GM23338 (cell line): Measurements from ENCODE around the gene RAPGEF5. TPM values are rescaled to one million over a fixed set of nuclear protein-coding genes. Genes with fewer than 3 reads are reported as not detected.

Experiments used
- ATAC-seq: fragments of 200-7000 bp; cut with Tn5 transposase; 3 replicates; pipeline ENCODE4 v1.9.1; 2020
- DNase-seq: peaks from one replicate; pipeline ENCODE4 v3.0.0-alpha.2; 2015; ENCODE audit warnings: low spot score
- H2AFZ ChIP-seq: fragments of 200-600 bp; sonication (generic); 2 replicates; pipeline ENCODE4 v1.8.0; 2016; ENCODE audit warnings: antibody characterized with exemption, mild to moderate bottlenecking, moderate library complexity
- H3F3A ChIP-seq: fragments of 200-600 bp; sonication (generic); replicated peaks from 2 replicates; pipeline ENCODE4 v1.8.0; 2017; ENCODE audit warnings: antibody characterized with exemption, mixed run types, low read depth
- H3K27ac ChIP-seq: fragments of 200-600 bp; sonication (generic); 2 replicates; pipeline ENCODE4 v1.6.1; 2016; ENCODE audit warnings: low read depth
- H3K27me3 ChIP-seq: fragments of 200-600 bp; sonication (generic); 2 replicates; pipeline ENCODE4 v1.8.0; 2016; ENCODE audit warnings: mild to moderate bottlenecking, mixed run types, moderate library complexity; ENCODE audit not compliant: insufficient read depth
- H3K36me3 ChIP-seq: fragments of 200-600 bp; sonication (generic); 2 replicates; pipeline ENCODE4 v1.8.0; 2016; ENCODE audit warnings: mild to moderate bottlenecking; ENCODE audit not compliant: insufficient read depth
- H3K4me1 ChIP-seq: fragments of 200-600 bp; sonication (generic); 2 replicates; pipeline ENCODE4 v1.8.0; 2016; ENCODE audit warnings: mild to moderate bottlenecking, moderate library complexity; ENCODE audit not compliant: insufficient read depth
- H3K4me2 ChIP-seq: fragments of 200-600 bp; sonication (generic); 2 replicates; pipeline ENCODE4 v1.7.1; 2017; ENCODE audit warnings: mixed run types
- H3K4me3 ChIP-seq: fragments of 200-600 bp; sonication (generic); 2 replicates; pipeline ENCODE4 v1.6.1; 2016; ENCODE audit warnings: mixed run types
- H3K79me2 ChIP-seq: fragments of 200-600 bp; sonication (generic); replicated peaks from 2 replicates; pipeline ENCODE4 v1.8.0; 2017; ENCODE audit warnings: mild to moderate bottlenecking; ENCODE audit not compliant: insufficient read depth
- H3K9me2 ChIP-seq: fragments of 200-600 bp; sonication (generic); 2 replicates; pipeline ENCODE4 v1.8.0; 2017; ENCODE audit not compliant: insufficient read depth
- H4K20me1 ChIP-seq: fragments of 200-600 bp; sonication (generic); replicated peaks from 2 replicates; pipeline ENCODE4 v1.8.0; 2017; ENCODE audit warnings: mild to moderate bottlenecking; ENCODE audit not compliant: insufficient read depth
- H3K27ac Mint-ChIP-seq: 2 replicates; pipeline ENCODE4 v1.8.0; 2020; ENCODE audit warnings: inconsistent platforms, mild to moderate bottlenecking, moderate library complexity, mixed read lengths
- H3K27me3 Mint-ChIP-seq: 3 replicates; pipeline ENCODE4 v1.8.0; 2022; ENCODE audit warnings: low read depth, mild to moderate bottlenecking, moderate library complexity, mixed read lengths, inconsistent platforms; ENCODE audit not compliant: insufficient read depth, poor library complexity
- H3K36me3 Mint-ChIP-seq: 3 replicates; pipeline ENCODE4 v1.8.0; 2021; ENCODE audit warnings: low read depth, mild to moderate bottlenecking, inconsistent platforms, moderate library complexity, mixed read lengths
- H3K4me1 Mint-ChIP-seq: 3 replicates; pipeline ENCODE4 v1.8.0; 2020; ENCODE audit warnings: mild to moderate bottlenecking, inconsistent platforms, mixed read lengths
- H3K4me3 Mint-ChIP-seq: 3 replicates; pipeline ENCODE4 v1.8.0; 2021; ENCODE audit warnings: moderate library complexity, mild to moderate bottlenecking, inconsistent platforms, mixed read lengths
- H3K9me3 Mint-ChIP-seq: 3 replicates; pipeline ENCODE4 v1.8.0; 2020; ENCODE audit warnings: moderate library complexity, mild to moderate bottlenecking, inconsistent platforms, mixed read lengths
- CREB1 ChIP-seq: fragments of 250-450 bp; sonication (Bioruptor Pico); IDR thresholded peaks from 2 replicates; pipeline ENCODE4 v1.5.0; 2020; ENCODE audit warnings: low read depth, mild to moderate bottlenecking, moderate library complexity
- CTCF ChIP-seq, 2 experiments: fragments of 200-600 bp in 1 of 2; sonication (generic) in 1 of 2; conservative IDR thresholded peaks; 2 replicates each; pipeline versions ENCODE4 v1.5.1 to v1.6.1; 2016 to 2017; ENCODE audit warnings: antibody characterized with exemption in 2 of 2, low read depth in 2 of 2, mild to moderate bottlenecking in 2 of 2, moderate library complexity in 1 of 2
- ETS1 ChIP-seq: IDR thresholded peaks from 2 replicates; pipeline ENCODE4 v1.6.1; 2016; ENCODE audit warnings: antibody characterized with exemption
- EZH2 ChIP-seq: fragments of 200-600 bp; sonication (generic); IDR thresholded peaks from one replicate; pipeline ENCODE4 v1.8.0; 2017; ENCODE audit warnings: antibody characterized with exemption, mild to moderate bottlenecking, low read depth; ENCODE audit not compliant: unreplicated experiment
- EZH2phosphoT487 ChIP-seq: fragments of 200-600 bp; sonication (generic); IDR thresholded peaks from one replicate; pipeline ENCODE4 v1.8.1; 2018; ENCODE audit warnings: antibody characterized with exemption; ENCODE audit not compliant: unreplicated experiment
- JUNB ChIP-seq: IDR thresholded peaks from one replicate; pipeline ENCODE4 v1.6.1; 2016; ENCODE audit warnings: antibody characterized with exemption; ENCODE audit not compliant: unreplicated experiment
- NANOG ChIP-seq: IDR thresholded peaks from 2 replicates; pipeline ENCODE4 v1.6.1; 2016; ENCODE audit warnings: antibody characterized with exemption, borderline replicate concordance
- POLR2AphosphoS5 ChIP-seq: IDR thresholded peaks from 2 replicates; pipeline ENCODE4 v1.6.1; 2016; ENCODE audit warnings: antibody characterized with exemption, low read depth
- REST ChIP-seq: IDR thresholded peaks from one replicate; pipeline ENCODE4 v1.6.1; 2018; ENCODE audit warnings: antibody characterized with exemption; ENCODE audit not compliant: unreplicated experiment
- STAT1 ChIP-seq: IDR thresholded peaks from one replicate; pipeline ENCODE4 v1.6.1; 2016; ENCODE audit warnings: antibody characterized with exemption; ENCODE audit not compliant: unreplicated experiment
- ZNF114 ChIP-seq: fragments of 250-450 bp; sonication (Bioruptor Pico); IDR thresholded peaks from 2 replicates; pipeline ENCODE4 v1.5.0; 2020; ENCODE audit warnings: mild to moderate bottlenecking, moderate library complexity
- ZNF331 ChIP-seq: fragments of 250-450 bp; sonication (Bioruptor Pico); IDR thresholded peaks from 2 replicates; pipeline ENCODE4 v1.5.0; 2020; ENCODE audit warnings: low read depth, mild to moderate bottlenecking, moderate library complexity
- polyA plus RNA-seq: library from polyadenylated mRNA; unstranded; fragments of >200 nt; fragmentation: Nextera tagmentation; extraction: Ambion mirVana; gene quantifications from 2 replicates; pipeline ENCODE4 v1.2.1, GENCODE V29; 2016
- total RNA-seq: library from RNA; depleted of rRNA; stranded (reverse); fragments of >200 nt; shearing (Covaris generic); gene quantifications from 2 replicates; pipeline ENCODE4 v1.2.3, GENCODE V29; 2014

Gene RAPGEF5
- total and polyA plus RNA-seq, 2 experiments from 2014 or later = 6.3 to 13.1 TPM

GRCh38 chr7:22386865-22387264 is 29.9 kb upstream of the RAPGEF5 start:
- no peak for TF ChIP-seq POLR2AphosphoS5
- TF ChIP-seq JUNB = no peak
- TF ChIP-seq ZNF331 = no peak
- no peak for TF ChIP-seq ETS1
- TF ChIP-seq STAT1 = no peak
- no peak for TF ChIP-seq REST
- no peak for TF ChIP-seq ZNF114 (CRISPR knock-in tag)
- TF ChIP-seq NANOG = no peak
- no peak for TF ChIP-seq EZH2
- TF ChIP-seq EZH2phosphoT487 = no peak
- no peak for TF ChIP-seq CREB1
- DNase-seq = no peak

GRCh38 chr7:22386206-22386858 is 29.4 kb upstream of the RAPGEF5 start:
- Histone ChIP-seq H2AFZ (no peak overlapping the region), H3F3A (no peaks in the 10 kb centered on the region), H3K4me2 (no peak overlapping the region), H3K4me1 (peaks cover 9% of the 10 kb centered on the region; the same call in 1 of the 2 replicates), H3K9me2 (0 out of 2 replicates have a peak, but pooled peaks cover 8% of the 10 kb centered on the region), H3K27ac (no peak overlapping the region), H3K27me3 (no peaks in the 10 kb centered on the region), H3K79me2 (no peaks in the 10 kb centered on the region), H3K36me3 (no peaks in the 10 kb centered on the region), H3K4me3 (no peak overlapping the region), H4K20me1 (no peaks in the 10 kb centered on the region)
- DNase-seq = no peak
- Mint-ChIP-seq H3K27me3 (peaks cover 2% of the 10 kb centered on the region), H3K9me3 (no peaks in the 10 kb centered on the region), H3K4me3 (no peak overlapping the region), H3K27ac (no peak overlapping the region), H3K4me1 (peaks cover 17% of the 10 kb centered on the region), H3K36me3 (no peaks in the 10 kb centered on the region)
- ATAC-seq = no peak
- TF ChIP-seq CREB1 (no peak), CTCF (conservative IDR thresholded peaks at IDR 0.05; ENCODE audit: low read depth in 2 of 2) (no peak), EZH2phosphoT487 (no peak), POLR2AphosphoS5 (no peak), JUNB (no peak), REST (no peak), ETS1 (no peak)

More at GRCh38 chr7:22386865-22387264, 29.9 kb upstream of the RAPGEF5 start:
- no peak for ATAC-seq
- no peaks in the 10 kb centered on the region for H3F3A ChIP-seq
- no peak overlapping the region for H2AFZ ChIP-seq
- no peaks in the 10 kb centered on the region for H3K27me3 ChIP-seq
- Mint-ChIP-seq H3K36me3 (no peaks in the 10 kb centered on the region), H3K27me3 (peaks cover 2% of the 10 kb centered on the region), H3K27ac (no peak overlapping the region), H3K9me3 (no peaks in the 10 kb centered on the region), H3K4me3 (no peak overlapping the region), H3K4me1 (peaks cover 15% of the 10 kb centered on the region)
- peaks cover 9% of the 10 kb centered on the region; the same call in 1 of the 2 replicates for H3K4me1 ChIP-seq
- H3K9me2 ChIP-seq = 0 out of 2 replicates have a peak, but pooled peaks cover 8% of the 10 kb centered on the region
- no peaks in the 10 kb centered on the region for H4K20me1 ChIP-seq
- H3K27ac ChIP-seq = no peak overlapping the region
- H3K4me3 ChIP-seq = no peak overlapping the region
- no peaks in the 10 kb centered on the region for H3K36me3 ChIP-seq
- no peak overlapping the region for H3K4me2 ChIP-seq
- no peaks in the 10 kb centered on the region for H3K79me2 ChIP-seq
